GM18507 (cell line): ENCODE data around the gene SMS.

Source experiments
- DNase-seq: peaks from one replicate; pipeline ENCODE4 v3.0.0; 2011; ENCODE audit warnings: low read depth; ENCODE audit not compliant: insufficient read length; ENCODE audit errors: extremely low spot score
- FAIRE-seq: peaks from 2 replicates; lab custom pipeline; 2011; peaks lifted over from hg19 to GRCh38; lab: Jason Lieb, UNC

The SMS gene

GRCh38 chrX:21940356-21940829 is at the start of gene SMS:
SMS (plus strand) TSS chrX:21940709; CDS start chrX:21940825, 116 bp downstream.
- FAIRE-seq: peak; percentile 58
- peak; percentile 29 for DNase-seq

GRCh38 chrX:21905313-21905712 is 35.2 kb upstream of the SMS start:
- FAIRE-seq: no peak
- no peak for DNase-seq

DNA sequence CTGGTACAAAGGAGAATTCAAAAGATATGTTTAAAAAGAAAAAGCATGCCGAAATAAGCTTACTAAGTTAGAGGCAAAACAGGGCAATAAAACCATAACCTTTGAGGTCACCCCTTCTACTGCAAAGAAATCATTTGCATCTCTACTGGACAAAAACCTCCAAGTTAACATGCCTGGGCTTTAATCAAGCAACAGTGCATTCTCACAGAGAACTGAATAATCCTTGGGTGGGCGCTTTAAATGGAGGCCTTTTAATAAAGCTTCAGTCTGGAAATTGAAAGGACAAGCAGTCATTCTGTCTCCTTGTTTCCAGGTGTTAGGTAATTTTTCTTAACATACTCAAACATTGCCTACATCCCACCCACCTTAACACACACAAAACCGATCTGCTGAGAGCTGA is 34.6 kb upstream of the SMS start:
- no peak for FAIRE-seq
- no peak for DNase-seq

- DNase-seq (no peak), FAIRE-seq (peak; percentile 31)
These were observed 33.2 kb upstream of the SMS start for GRCh38 chrX:21907260-21907659.

DNA sequence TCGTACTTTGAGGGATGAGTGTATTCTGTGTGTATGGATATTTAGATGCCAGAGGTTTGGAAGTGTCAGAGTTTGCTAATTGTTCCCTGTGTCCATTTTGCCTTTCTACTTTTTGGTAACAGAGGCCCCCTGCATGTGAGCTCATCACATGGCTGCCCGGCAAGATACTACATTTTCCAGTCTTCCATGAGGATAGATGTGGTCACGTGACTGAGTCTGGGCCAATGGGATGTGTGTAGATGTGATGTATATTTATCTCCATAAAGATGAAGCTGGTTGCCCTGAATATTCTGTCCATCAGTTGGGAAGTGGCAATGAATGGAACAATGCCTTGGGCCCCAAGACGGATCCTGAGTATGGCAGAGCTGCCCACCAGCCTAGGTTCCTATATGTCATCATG is 29.0 kb upstream of the SMS start:
- DNase-seq (no peak), FAIRE-seq (no peak)

DNA sequence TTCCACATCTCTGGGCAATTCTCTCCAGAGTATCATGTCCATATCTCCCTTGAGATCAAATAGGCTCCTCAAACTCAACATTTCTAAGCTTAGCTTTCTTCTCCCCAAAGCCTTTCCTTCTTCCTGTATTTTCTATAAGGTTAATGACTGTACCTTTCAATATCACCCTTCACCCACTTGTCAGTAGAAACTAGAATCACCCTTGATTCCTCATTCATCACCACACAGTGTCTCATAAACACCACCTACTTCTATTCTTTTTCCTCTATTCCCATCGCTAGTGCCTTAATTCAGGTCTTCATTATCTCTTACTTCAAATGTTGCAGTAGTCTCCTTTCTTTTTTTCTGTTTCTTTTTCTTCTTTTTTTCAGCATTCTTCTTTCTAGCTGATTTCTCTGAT is 28.3 kb upstream of the SMS start:
- DNase-seq (no peak), FAIRE-seq (no peak)

DNA sequence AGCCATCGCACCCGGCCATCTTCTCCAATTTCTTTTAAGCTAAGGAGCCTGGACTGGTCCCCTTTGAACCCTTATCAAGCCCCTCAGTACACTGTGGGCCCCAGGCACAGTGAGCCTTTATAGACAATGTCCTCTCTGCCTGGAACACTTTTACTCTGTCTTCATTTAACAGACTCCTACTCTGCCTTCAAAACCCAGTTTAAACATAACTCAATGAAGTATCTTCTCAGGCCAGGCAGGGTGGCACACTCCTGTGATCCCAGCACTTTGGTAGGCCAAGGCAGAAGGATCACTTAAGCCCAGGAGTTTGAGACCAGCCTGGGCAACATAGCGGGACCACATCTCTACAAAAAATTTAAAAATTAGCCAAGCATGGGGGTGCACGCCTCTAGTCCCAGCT is 27.5 kb upstream of the SMS start:
- FAIRE-seq: no peak

DNA sequence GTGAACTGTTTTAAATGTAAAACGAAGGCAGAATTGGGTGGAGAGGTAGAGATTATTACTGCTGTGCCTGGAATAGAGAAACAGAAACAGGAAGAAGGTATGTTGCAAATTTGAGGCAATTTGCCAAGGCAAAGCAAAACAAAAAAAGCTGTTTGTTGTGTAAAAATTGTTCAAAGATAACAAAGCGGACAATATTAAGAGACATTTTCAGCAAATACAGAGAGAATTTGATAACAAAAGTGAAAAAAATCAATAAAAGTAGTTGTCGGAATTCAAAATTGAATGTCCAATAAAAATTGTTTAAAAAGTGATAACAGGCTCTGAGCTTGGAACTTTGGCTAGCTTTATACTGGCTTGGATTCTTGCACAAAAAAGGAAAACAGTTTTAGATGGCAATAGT is 14.4 kb upstream of the SMS start:
- FAIRE-seq (peak; percentile 69), DNase-seq (no peak)

More for the DNA sequence above, 27.5 kb upstream of the SMS start:
- DNase-seq: no peak

DNA sequence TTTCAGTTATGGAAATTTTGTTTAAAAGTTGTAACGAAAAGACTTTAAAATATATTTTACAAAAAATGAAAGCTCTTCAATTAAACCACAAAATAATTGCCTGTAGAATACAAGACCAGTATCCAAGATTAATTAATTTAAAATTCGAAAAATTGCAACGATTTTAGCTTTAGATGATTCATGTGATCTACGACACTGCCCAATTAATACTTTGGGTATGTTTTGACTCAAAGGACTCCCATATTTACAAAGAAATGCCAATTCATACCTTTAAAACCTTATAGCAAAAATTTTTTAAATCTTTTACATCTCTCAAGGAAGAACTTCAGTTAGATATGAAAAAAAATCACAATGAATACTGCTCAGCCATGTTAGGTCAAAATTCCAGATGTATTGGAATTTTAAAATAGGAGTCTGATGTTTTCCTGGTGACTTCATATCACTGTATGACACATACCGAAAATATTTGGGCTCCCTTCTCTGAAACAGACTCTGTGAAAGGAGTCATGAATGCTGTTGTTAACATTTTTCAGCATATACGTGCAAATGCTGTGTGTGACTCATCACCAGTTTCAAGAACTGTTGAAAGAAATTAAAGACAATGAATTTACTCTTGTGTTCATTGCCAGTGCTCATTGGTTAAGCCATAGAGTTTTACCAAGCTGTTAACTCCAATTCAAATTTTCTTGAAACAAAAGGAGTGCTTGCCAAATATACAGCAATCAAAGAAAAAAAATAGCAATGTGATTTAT is 13.8 kb upstream of the SMS start:
- FAIRE-seq (peak; percentile 75), DNase-seq (no peak)

GRCh38 chrX:21929209-21929608 is 11.3 kb upstream of the SMS start:
- DNase-seq: no peak

GRCh38 chrX:21930986-21931385 is 9.5 kb upstream of the SMS start:
- FAIRE-seq (no peak), DNase-seq (no peak)

More at GRCh38 chrX:21929209-21929608, 11.3 kb upstream of the SMS start:
- no peak for FAIRE-seq

DNA sequence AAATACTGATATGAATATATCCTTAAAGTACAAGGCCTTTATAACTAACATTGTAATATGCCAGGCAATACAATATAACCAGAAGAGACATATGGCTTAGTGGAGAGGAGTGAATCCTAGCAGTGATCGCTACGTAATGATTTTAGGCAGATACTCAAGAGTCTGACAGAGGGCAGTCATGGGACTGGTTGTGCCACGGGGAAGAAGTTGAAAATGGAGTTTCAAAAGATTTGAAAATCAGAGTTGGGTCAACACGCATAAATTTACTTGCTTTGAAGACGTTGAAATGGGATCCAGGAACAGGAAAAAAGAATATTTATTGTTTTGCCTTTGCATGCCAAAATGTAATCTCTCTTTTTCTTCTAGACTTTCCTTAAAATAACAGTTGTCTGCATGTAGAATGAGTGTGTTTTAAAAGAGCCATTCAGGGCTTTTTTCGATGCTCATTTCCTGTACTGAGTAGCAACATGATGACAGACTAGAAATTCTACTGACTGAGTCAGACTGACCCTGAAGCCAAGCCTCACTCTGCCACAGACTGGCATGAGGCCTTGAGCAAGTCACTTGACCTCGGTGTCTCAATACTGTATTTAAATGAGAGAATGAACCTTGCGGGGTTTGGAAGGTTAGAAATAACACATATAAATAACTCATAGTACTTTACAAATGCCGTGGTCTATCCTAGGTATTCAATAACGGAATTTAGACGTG is 8.1 kb upstream of the SMS start:
- no peak for DNase-seq
- no peak for FAIRE-seq

DNA sequence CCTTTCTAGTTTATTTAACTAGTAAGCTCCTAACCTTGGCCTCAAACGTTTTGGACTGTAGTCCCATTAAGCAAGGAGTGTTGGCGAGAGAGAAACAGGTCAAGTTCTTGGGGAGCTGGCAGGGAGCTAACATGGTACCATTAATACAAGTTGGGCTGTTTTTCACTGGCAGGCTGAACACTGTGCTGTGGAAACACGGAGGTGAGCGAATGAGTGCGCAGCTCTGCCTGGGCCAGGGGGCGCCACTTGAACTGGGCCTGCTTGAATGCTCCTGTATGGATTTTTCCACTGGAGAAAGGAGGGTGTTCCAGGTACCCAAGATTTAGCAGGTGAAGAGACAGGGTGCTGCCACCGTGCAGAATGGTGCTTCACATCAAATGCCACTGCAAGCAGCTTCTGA is 7.4 kb upstream of the SMS start:
- DNase-seq (no peak), FAIRE-seq (no peak)

- FAIRE-seq (no peak), DNase-seq (no peak)
These were observed 6.1 kb upstream of the SMS start for GRCh38 chrX:21934414-21934813.

DNA sequence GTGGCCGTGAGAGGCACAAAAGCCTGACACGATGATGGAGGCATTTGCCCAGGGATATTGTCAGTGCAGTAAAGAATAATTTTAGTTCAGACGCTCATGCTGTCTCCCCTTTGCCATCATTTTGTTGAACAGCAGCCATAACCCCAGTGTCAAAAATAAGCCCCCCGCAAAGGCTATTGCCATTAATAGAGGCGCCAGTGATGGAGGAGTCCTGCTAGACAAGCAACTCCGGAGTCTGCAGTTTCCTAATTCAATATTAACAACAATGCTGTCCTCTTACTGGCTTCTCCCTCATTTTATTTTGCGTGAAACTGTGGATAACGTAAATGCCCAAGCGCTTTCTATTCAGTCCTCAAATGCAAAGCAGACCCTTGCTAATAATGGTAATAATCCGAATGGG is 603 bp upstream of the SMS start:
- DNase-seq: no peak
- no peak for FAIRE-seq

GRCh38 chrX:21943460-21944135 is 3.1 kb downstream of the SMS start:
- FAIRE-seq (peak; percentile 49), DNase-seq (no peak)

- DNase-seq (no peak), FAIRE-seq (no peak)
These were observed 3.7 kb downstream of the SMS start for GRCh38 chrX:21944136-21944615.

- DNase-seq (no peak), FAIRE-seq (no peak)
These were observed 6.6 kb downstream of the SMS start for GRCh38 chrX:21946925-21947641.

DNA sequence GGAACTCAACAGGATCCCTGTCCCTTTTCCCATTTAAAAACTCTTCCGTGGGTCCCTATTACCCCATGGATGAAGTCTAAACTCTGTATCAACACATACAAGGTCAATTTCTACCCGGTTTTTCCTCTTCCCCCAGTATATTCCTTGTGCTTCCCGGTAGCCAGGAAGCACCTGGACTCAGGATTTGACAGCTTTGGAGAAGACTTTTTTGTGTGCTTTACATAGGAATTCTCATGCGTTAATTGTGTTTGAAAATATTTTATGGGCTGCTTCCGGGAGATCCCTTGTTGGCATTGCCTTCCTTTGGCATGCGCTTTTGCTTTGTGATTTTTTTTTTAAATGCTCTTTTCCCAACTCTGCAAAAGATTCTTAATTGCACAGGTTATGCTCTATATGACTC is 7.2 kb downstream of the SMS start:
- FAIRE-seq: no peak
- no peak for DNase-seq
